ENCODE data around the gene PDZD2.
"Not testable (repeated sequence)": the region's sequence is repeated elsewhere in the genome, so short reads cannot be mapped to it uniquely, and the experiment has no call there.

PDZD2 gene

DNA sequence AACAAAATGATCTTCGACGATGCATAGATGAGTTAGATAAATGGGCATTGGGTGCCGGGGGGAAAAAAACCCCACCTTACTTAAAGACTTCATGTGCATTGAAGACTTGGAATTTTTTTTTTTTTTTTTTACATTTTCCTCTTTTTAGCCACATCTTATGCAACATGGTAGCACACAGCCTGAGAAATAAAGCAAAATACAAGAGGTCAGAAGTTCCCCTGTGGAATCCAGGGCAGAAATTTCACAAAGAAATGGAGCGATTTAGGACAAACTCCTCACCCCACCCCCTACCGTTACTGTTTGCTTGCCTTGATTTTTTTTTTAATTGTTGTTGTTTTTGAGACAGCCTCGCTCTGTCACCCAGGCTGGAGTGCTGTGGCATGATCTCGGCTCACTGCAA is 382.0 kb downstream of the PDZD2 start:
- DNase-seq = no peak

DNA sequence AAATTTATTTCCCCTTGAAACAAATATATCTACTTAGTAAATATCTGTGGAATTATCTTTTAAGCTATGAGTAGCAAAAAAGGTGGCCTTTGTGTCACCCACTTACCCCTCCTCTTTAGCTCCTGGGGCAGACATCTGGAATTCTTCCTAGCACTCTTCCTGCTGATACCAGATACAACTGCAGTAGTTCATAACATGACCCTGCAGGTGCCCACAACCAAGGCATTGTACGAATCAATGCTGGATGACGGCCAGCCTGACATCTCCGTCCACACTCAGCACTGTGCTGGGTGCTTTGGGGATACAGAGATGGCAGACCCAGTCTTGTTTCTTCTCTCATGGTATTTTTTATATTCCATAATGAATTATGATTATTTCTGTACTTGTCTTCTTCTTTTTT is 382.8 kb downstream of the PDZD2 start:
- no peak for DNase-seq

DNA sequence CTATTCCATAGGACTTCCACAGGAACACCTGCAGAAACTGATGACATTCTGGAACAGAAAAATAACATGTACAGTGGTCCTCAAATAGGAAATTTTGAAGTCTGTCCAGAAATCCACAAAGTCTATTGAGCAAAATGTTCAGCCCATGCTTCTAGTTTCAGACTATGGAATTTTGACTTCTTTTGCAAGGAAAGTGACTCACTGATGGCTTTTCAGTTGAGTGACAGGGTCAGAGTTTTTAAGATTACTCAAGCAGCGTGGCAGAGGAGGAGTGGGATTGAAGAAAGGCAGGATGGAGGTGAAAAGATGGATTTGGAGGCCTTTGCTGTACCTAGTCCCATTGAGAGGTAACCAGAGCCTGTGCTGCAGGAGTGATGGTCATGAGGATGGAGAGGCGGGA is 383.7 kb downstream of the PDZD2 start:
- DNase-seq = no peak

DNA sequence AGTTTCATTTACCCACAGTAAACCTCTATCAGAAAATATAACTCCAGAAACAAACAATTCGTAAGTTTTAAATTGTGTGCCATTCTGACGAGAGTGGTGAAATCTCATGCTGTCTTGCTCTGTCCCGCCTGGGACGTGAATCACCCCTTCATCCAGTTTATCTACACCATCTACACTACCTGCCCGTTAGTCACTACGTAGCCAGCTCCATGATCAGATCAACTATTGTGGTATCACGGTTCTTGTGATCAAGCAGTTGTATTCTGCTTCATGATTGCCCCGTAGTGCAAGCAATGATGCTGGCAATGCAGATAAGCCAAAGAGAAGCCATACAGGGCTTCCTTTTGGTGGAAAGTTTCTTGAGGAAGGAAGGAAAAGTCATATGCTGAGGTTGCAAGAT is 384.9 kb downstream of the PDZD2 start:
- DNase-seq = no peak

DNA sequence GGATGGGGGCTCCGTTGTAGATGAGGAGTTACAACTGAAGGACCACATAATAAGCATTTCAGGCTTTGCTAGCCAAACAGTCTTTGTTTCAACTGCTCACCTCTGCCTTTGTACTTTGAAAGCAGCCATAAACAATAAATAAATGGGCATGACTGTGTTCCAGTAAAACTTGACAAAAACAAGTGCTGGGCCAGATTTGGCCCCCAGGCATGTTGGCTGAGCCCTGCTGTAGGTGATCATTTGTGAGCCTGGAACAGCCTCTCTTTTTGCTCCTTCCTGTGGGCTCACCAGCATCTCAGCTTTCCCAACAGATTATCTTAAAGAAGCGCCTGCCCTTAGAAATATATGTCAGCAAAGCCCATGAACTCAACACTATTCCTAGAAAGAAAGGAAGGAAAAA is 385.8 kb downstream of the PDZD2 start:
- no peak for DNase-seq

DNA sequence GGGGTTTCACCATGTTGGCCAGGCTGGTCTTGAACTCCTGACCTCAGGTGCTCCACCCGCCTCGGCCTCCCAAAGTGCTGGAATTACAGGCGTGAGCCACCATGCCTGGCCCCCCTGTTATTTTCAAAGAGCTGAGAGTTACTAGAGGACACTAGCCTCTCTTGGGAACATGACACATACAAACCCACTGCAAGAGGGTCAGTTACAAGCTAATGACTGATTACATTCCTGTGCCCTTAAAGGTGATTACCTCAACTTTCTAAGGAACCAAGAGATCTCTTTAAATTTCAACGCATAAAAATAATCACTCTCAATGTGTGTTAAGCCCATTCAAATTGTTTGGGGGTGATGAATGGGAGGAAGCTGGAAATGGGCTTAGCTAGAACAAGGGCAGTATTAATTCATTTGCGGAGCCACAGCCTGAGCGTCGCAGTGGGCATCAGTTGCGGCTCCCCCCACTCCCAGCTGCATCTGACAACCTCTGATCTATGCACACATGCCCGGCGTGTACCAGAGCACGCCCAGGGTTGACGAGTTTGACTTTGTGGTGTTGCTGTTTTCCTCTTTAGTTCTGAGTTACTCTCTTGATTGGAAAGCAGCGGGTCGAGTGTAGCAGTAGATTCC is 388.3 kb downstream of the PDZD2 start:
- DNase-seq = no peak

DNA sequence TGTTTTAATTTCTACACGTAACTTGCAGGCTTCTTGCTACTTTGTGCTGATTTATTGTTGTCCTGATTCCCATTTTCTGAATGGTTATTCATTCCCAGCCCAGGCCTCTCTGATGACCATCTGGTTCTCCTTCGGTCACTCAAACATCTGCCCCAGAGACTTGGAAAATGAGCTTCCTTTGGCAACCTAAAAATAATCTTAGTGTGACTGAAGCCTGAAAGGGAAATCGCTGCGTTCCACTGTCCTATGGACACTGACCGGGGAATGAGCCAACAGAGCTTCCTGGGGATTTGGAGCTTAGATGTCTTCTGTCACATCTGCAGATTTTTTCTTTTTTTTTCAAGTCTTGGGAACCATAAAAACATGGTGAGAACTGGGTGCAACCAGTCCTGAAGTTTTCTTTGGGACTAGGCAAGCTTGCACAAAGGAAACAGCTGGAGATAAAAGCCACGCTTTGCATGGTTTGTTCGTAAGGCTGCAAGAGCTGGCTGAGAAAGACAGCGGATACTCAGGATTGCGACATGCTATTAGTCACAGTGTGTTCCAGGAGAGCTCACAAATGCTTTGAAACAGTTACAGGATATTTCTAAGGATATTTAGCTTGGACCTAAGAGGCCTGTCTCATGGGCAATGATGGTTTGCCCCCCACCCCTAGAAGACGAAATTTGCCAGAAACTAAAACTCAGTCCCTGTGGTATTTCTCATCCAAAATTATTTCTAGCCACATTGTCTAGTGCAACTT is 389.0 kb downstream of the PDZD2 start:
- DNase-seq = peak; percentile 41

DNA sequence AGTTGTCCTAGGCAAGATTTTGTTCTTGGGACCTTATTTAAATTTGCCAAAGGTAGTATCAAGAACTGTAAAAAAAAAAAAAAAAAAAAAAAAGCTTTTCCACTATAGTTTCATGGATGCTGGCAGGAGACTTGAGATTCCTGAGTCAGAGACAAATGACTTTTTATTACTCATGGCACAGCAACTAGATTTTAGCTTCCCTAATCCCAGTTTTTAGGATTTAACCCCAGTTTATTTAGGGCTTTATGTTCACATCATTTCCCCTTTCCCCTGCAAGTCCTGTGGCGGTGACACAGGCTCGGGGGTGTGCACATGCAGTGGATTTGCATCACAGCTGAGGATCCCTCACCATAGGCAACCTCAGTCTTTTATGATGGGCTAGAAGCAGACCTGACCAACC is 390.3 kb downstream of the PDZD2 start:
- no peak for DNase-seq

DNA sequence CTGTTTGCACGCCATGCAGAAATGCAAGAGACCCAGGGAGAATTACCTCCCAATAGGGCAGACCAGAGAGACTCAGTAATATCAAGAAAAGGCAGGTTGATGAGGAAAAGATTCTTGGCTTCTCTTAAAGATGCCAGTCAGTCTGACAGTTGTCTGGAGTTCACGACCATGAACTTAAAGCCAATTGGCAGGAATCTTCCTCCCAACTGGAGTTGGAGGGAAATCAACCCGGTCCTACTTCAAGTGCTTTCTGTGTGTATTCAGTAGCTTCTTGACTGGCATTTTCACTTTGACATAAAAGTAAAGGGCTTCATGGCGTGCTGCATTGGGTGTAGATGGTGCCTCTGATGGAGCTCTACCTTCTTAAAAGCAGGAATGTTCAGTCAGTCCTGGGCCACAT is 390.9 kb downstream of the PDZD2 start:
- DNase-seq = no peak

DNA sequence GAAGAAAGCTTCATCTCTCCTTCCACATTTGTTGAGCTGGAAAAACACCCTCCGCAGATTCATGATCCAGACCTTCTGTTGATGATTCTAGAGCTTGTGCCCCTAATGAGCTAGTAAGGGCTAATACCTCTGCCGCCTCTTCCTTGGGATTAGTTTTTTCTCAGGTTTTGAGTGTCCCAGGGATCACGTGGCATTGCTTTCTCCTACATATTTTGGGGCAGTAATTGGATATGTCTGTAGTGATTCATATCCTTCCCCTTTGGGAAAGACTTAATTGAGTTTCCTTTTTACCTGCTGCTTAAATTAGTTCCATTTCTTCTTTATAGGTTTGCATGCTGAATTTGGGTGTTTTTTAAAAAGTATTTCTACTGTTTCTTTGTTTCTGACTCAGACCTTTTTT is 391.3 kb downstream of the PDZD2 start:
- no peak for DNase-seq

DNA sequence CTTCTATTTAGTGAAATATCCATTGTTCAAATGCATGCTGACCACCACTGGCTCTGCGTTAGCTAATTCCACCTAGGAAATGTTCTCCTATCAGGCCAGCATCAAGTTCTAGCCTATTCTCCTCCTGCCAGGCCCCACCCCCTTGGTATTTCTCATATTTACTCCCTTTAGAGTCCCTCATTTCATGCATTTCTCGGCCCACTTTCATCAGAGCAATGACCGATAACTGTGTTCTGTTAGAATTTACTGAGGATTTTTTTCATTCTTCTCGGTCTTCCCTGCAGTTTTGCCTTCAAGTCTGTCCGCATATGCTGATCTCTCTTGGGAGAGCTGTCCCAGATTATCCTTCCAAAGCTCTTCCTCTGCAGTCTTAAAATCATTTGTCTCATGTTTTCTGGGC is 391.8 kb downstream of the PDZD2 start:
- no peak for DNase-seq

DNA sequence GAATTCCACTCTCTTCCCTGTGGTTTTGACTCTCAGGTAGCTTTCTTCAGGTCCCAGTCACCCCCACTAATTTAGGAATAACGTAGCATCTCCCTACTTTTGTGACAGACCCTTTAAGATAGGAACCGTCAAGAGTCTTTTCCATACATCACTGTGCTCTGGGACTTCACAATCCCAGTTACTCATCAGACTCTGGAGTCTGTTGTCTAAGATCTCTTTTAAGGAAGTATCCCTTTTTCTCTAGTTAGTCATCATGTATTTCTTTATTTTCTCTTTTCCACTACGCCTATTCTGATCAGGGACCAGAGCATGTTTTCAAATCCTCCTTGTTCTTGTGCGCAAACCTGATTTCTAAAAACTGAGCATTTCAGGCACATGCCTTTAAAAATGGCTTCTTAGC is 392.2 kb downstream of the PDZD2 start:
- DNase-seq = no peak

DNA sequence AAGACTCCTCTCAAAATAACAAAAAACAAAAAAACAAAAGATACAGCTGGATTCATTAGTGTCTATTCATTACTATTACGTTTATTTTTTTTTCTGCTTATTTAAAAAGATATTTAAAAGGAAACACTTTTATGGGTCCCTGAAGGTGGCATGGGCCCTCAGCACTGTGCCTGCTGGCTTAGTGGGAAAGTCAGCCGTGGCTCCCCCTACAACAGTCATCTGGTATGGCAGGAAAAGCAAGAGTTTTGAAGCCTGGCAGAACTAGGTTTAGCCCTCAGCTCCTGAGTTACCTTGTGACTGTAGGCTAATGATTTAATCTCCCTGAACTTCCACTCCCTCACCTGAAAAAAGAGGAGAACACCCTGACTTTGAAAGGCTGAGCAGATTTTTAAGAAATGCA is 399.6 kb downstream of the PDZD2 start:
- no peak for DNase-seq

DNA sequence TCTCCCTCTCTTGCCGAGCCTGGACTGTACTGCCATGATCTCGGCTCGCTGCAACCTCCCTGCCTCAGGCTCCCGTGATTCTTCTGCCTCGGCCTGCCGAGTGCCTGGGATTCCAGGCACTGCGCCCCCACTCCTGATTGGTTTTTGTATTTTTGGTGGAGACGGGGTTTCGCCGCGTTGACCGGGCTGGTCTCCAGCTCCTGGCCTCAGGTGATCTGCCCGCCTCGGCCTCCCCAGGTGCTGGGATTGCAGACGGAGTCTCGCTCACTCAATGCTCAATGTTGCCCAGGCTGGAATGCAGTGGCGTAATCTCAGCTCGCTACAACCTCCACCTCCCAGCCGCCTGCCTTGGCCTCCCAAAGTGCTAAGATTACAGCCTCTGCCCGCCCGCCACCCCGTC is 400.2 kb downstream of the PDZD2 start:
- not testable (repeated sequence) for DNase-seq

DNA sequence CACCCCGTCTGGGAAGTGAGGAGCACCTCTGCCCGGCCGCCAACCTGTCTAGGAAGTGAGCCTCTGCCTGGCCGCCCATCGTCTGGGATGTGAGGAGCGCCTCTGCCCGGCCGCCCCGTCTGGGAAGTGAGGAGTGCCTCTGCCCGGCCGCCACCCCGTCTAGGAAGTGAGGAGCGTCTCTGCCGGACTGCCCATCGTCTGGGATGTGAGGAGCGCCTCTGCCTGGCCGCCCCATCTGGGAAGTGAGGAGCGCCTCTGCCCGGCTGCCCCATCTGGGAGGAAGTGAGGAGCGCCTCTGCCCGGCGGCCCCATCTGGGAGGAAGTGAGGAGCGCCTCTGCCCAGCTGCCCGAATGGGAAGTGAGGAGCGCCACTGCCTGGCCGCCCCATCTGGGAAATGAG is 400.7 kb downstream of the PDZD2 start:
- not testable (repeated sequence) for DNase-seq

DNA sequence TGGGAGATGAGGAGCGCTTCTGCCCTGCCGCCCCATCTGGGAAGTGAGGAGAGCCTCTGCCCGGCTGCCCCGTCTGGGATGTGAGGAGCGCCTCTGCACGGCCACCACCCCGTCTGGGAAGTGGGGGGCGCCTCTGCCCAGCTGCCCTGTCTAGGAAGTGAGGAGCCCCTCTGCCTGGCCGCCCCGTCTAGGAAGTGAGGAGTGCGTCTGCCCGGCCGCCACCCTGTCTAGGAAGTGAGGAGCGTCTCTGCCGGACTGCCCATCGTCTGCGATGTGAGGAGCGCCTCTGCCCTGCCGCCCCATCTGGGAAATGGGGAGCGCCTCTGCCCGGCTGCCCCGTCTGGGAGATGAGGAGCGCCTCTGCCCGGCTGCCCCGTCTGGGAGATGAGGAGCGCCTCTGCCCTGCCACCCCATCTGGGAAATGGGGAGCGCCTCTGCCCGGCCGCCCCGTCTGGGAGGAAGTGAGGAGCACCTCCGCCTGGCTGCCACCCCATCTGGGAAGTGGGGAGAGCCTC is 401.3 kb downstream of the PDZD2 start:
- DNase-seq = not testable (repeated sequence)

DNA sequence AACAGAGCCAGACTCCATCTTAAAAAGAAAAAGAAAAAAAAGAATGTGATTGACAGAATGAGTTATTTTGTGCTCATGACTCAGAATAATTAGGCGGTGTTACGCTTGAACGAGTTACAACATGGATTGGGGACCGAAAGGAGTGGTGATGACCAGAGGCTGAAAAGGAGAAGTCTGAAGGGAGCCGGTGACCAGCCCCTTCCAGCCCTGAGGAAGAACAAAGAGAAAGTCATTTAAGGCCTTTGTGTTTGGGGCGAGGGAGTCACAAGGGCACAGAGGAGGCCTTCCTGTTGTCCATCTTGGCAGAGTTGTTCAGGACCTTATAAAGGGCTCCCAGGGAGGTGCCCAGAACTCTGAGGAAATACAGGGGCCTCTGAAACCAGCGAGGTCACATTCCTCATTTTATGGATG is 403.6 kb downstream of the PDZD2 start:
- DNase-seq = no peak

DNA sequence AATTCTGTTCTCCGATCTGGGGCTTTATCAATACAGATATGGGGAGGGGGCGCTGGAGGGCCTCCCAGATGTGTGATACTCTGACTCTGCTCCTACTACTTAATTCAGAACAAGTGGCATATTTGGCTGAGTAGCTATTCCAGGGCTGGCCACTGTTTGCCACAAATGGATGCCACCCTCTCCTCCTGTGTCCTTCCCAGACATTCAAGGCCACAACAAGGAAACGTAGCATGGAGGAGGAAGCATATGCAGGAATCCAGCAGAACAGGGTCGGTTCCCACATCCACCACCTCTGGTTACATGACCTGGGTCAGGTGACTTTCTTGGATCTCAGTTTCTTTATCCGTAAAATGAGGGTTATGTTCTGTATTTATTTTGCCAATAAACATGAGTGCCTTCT is 404.2 kb downstream of the PDZD2 start:
- DNase-seq = no peak

DNA sequence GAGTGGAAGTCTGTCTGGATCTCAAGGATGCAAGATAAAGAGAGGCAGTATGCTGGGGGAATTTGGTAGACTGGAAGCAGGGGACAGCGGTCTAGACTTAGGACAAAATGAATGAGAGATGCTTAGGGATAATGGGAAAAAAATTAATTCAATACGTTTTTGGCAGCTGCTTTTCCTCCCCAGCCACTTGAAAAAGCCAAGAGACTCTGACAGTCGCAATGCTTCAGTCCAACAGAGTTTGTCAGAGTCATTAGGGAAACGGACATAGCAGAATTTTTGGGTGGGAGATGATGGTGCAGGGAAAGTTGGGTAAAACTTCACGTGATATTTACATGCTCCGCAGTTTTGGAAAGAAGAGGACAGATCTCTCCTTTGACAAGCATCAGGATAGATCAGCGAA is 405.5 kb downstream of the PDZD2 start:
- no peak for DNase-seq

DNA sequence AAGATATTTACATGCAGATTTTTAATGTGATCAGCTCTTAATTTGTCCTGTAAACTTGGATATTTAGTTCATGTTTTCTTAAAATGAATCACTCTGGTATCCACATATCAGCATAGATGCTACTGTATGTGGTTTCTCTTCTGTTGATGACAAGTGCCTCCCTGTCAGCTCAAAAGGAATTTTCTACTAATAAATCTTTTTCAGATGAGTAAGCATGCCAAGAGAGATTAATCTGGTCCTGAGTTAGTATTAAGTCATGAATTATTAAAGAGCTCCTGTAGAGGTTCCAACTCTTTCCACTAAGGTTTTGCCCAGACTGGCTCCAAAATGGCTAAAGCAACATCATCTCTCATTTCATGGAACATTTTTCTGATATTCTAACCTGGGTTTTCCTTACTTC is 406.0 kb downstream of the PDZD2 start:
- DNase-seq = no peak

DNA sequence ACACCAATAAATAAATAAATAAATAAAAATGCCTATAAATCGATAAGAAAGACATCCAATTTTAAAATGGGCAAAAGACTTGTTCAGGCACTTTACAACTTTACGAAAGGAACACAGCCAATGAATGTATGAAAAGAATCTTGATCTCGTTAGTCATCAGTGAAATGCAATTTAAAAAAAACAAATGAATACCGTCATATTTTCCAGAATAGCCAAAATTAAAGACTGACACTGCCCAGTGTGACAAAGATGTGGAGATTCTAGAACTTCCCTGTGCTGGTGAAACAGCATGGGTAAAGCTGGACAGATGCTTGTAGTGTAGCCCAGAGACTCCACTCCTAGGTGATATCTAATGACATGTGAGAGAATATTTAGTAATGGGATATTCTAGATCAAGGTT is 408.1 kb downstream of the PDZD2 start:
- no peak for DNase-seq

DNA sequence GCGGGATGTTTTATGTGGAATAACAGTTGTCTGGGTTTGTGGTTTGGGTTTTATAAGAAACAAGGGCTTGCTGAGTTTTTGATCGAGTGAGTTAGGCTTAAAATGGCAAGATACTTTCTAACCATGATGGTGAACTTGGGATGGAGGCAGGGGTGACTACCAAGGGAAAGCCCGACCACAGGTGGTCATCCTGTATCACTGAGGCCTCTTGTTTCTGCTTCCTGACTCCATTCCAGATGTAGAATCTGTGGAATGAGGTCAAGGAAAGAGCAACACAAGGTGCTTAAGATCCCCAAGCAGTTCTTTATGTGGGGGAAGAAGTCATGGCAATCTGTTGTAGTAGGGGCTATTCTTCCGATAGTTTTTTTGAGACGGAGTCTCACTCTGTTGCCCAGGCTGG is 412.9 kb downstream of the PDZD2 start:
- DNase-seq = no peak

DNA sequence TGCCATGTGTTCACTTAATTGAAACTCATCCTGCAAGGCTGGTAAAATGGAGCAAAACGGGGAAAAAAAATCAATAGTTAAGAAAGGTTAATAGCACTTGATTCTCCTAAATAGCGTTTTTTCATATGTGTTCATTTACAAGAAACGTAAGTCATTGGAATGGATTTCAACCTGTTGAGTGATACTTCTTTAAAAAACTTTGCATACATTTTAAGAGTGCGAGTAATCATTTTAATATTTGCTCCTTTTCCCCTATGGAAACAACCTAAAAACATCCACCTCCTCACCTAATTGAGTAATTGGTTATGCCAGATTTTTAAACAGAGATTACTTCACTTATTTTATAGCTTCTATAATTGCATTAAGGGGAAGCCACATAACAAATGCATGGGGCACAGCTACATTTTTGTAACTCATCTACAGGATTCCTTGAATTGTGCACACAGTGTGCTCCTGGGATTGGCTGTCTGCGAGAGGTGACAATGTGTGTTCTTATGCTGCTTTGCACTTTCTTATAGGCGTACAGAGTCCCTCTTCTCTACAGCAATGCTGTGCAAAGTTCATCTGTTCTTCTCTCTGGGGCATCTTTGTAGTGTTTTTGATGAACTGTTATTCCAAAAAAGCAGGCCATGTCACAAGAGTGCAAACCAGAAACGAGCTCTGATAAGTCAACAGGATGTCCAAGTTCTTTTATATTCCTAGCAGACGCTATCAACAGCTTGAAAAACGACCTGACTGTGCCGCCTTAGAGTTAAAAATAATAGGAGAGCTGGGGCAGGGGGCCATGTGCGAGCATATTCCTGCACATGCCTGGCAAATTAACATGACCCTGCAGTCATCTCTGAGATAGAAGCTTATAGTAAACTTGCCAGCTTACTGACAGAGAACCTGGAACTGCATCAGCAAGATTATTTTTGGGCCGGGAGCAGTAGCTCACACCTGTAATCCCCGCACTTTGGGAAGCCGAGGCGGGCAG is 417.2 kb downstream of the PDZD2 start:
- DNase-seq = no peak

All from OCI-M1 (cell line).